ENCODE measurements around the gene NOXA1.

DNA sequence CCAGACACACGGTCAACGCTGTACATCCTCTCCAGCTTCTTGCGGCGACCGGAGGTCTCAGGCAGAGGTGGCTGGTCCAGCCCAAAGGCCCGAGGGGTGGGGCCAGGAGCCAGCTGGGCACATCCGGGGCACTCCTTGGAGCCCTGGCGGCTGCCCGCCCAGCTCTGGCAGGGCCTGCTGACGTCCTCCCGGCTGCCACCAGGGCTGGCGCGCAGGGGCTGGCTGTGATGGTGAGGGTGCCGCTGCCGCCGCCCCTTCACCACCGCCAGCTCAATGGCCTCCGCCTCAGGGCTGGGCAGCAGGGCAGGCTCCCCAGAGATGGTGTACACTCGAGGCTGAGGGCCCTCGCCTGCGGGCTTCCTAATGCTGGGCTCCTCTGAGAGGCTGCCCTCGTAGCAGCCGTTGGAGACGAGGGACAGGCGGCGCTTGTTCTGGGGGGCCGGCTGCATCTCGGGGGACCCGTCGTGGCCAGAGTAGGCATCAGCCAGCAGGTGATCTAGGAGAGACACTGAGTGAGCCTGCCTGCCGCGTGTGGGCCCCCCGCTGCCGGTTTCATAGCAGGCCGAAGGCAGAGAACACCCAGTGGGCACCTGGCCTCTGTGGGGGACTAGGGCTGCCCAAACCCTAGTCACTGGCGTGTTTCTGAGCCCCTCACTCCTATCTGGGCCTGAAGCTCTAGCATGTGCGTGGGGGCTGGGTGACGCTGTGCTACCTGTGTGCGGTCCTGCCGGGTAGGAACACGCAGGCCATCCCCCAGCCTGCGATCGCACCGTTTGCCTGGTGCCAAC lies 34.4 kb downstream of the NOXA1 start:
- TF ChIP-seq, protein P1, sequence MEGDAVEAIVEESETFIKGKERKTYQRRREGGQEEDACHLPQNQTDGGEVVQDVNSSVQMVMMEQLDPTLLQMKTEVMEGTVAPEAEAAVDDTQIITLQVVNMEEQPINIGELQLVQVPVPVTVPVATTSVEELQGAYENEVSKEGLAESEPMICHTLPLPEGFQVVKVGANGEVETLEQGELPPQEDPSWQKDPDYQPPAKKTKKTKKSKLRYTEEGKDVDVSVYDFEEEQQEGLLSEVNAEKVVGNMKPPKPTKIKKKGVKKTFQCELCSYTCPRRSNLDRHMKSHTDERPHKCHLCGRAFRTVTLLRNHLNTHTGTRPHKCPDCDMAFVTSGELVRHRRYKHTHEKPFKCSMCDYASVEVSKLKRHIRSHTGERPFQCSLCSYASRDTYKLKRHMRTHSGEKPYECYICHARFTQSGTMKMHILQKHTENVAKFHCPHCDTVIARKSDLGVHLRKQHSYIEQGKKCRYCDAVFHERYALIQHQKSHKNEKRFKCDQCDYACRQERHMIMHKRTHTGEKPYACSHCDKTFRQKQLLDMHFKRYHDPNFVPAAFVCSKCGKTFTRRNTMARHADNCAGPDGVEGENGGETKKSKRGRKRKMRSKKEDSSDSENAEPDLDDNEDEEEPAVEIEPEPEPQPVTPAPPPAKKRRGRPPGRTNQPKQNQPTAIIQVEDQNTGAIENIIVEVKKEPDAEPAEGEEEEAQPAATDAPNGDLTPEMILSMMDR (IDR thresholded peaks at IDR 0.05): no peak
- TF ChIP-seq POLR2AphosphoS5 (IDR thresholded peaks at IDR 0.05) (no peak), POLR2A (IDR thresholded peaks at IDR 0.05) (no peak), EP300 (IDR thresholded peaks at IDR 0.05) (no peak)
